PFSK-1 (cell line): Measurements from ENCODE around the gene ECT2.

Source experiments
- FOXP2 ChIP-seq: optimal IDR thresholded peaks from 2 replicates; pipeline ENCODE3; 2011; ENCODE audit warnings: borderline replicate concordance, control low read depth, inconsistent platforms; ENCODE audit not compliant: insufficient read depth; ENCODE audit errors: extremely low read length, extremely low read depth
- POLR2AphosphoS5 ChIP-seq: IDR thresholded peaks from 2 replicates; pipeline ENCODE4 v1.6.1; 2012; ENCODE audit warnings: low read depth, mild to moderate bottlenecking, control low read depth, low read length, moderate library complexity
- REST ChIP-seq, 2 experiments: IDR thresholded peaks; 2 replicates each; pipeline versions ENCODE4 v1.6.1 to v1.8.0; 2011 to 2012; ENCODE audit warnings: low read depth in 2 of 2, low read length in 2 of 2, control low read depth in 1 of 2, inconsistent platforms in 1 of 2, mild to moderate bottlenecking in 1 of 2, moderate library complexity in 1 of 2; ENCODE audit not compliant: insufficient read depth in 1 of 2
- SIN3A ChIP-seq: IDR thresholded peaks from 2 replicates; pipeline ENCODE4 v1.6.1; 2012; ENCODE audit warnings: mild to moderate bottlenecking, low read length, moderate library complexity, borderline replicate concordance; ENCODE audit not compliant: insufficient read depth

GRCh38 chr3:172716476-172716875, 34.0 kb upstream of the ECT2 start:
- TF ChIP-seq REST (IDR thresholded peaks at IDR 0.05; ENCODE audit: insufficient read depth in 1 of 2, low read depth in 2 of 2, low read length in 2 of 2), result no peak
- TF ChIP-seq SIN3A, result no peak
- TF ChIP-seq POLR2AphosphoS5, result no peak
- TF ChIP-seq FOXP2, result no peak
